ENCODE data around the gene TRIM8.
"Not testable (repeated sequence)": the region's sequence is repeated elsewhere in the genome, so short reads cannot be mapped to it uniquely, and the experiment has no call there.

Gene TRIM8

DNA sequence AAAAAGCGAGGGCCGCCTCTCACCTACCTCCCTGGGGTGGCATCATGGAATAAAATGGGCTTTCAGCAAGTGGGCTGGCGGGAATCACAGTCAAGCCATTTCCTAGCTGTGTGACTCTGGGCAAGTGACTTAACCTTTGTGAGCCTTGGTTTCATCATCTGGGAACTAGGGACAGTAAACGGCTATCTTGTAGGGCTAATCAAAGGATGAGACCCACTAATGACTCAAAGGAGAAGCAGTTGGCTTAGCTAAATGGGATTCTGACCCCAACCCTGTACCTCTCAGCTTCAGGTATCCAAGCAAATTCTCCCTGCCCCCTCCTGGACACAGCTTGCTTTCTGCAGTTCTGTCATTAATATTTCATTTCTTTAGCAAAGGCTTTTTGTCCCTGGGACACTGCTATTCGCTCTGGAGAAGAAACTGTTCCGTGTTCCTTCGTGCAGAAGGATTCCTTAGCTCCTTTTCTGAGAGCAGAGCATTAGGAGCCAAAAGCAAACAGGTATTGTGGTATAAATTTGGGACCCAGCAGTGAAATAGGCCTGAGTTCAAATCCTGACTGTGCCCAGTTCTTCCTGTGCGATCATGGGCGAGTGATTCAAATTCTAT, 25.9 kb downstream of the TRIM8 start:
- no peak for DNase-seq (ENCODE audit: low spot score)

DNA sequence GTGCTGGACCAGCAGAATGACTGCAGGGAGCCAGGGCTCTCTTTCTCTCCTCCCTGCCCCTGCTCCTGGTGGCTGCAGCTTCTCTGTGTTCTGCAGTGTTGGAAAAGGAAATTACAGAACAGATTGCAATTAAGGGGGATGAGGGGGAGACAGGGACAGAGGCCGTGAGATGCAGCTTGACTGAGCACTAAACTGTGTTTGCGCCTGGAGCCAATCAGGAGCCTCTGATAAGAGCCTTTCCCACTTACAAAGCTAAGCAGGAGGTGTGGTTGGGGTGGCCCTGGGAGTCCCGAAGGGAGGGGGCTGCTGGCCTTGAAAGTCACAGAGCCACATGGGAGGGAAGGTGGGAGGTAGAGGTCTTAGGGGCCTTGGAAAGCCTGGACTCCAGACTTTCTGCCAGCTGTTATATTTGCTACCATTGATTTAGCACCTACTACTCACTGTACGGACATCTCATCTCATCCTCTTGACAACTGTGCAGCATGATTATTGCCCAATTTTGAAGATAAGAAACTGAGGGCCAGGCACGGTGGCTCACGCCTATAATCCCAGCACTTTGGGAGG, 26.7 kb downstream of the TRIM8 start:
- no peak for DNase-seq (ENCODE audit: low spot score)

DNA sequence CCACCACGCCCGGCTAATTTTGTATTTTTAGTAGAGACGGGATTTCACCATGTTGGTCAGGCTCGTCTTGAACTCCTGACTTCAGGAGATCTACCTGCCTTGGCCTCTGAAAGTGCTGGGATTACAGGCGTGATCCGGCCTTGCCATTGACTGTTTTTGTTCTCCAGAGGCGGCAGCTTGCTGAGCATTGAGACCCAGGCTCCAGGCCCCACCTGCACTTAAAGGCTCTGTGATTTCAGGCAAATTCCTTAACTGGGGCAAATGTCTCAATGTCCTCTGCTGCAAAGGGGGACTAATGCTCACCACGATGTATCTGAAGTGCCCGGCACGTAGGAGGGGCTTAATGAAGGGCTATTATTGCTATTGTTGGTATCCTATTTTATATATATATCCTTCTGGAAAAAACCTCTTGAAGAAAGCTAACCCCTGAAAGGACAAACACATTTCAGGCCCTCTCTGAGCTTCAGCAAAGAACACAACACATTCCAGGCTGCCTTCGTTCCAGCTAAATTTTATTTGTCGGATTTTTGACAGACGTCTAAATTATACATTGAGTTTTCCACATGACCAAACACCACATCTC, 29.0 kb downstream of the TRIM8 start:
- DNase-seq (ENCODE audit: low spot score): no peak

DNA sequence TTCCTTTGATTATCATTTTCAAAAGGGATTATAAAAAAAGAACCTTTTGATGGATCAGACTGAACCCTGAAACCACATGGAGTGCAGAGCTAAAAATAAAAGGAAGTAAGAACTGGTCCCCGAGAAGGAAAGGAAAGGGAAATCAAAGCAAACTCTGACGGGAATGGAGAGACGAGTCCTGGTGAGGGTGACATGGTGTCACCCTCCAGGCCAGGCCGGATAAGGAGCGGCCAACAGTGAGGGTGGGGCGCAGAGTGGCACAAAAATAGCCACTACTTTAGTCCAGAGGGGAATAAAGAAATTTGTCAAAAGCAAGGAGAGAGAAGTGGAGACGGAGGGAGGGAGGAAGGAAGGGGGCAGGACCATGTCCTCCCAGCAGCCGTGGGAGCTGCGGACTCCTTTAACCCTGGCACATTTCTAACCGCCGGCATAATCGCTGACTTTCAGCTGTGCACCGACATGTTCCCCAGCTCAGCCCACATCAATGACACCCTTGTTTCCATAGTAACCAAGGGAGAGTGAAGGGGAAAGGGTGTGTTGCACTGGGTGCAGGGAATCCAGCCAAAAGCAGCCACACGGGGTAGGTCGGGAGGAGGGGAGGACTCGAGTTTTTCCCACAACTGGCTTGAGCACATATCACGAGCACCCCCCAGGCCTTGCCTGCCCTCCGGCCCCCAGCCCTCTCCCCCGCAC, 29.7 kb downstream of the TRIM8 start:
- peak; percentile 85 for DNase-seq (ENCODE audit: low spot score)

DNA sequence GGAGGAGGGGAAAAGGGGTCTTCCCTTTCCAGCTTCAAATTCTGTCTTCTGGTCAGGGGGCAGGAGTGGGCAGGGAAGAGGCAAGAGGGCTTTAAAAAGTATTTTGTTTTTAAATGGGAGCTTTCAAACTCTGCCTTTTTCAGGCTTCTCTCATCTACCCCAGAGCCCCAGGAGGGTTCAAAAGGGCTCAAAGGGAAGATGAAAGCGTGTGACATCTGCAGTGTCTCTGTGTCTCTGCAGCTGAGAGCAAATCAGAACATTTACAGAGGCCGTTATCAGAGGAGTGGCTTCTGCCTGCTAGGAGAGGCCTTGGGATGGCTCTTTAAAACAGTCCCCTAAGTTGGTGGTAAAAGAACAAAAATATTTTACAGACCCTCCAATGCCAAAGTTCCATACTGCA, 30.3 kb downstream of the TRIM8 start:
- DNase-seq (ENCODE audit: low spot score): peak; percentile 54

DNA sequence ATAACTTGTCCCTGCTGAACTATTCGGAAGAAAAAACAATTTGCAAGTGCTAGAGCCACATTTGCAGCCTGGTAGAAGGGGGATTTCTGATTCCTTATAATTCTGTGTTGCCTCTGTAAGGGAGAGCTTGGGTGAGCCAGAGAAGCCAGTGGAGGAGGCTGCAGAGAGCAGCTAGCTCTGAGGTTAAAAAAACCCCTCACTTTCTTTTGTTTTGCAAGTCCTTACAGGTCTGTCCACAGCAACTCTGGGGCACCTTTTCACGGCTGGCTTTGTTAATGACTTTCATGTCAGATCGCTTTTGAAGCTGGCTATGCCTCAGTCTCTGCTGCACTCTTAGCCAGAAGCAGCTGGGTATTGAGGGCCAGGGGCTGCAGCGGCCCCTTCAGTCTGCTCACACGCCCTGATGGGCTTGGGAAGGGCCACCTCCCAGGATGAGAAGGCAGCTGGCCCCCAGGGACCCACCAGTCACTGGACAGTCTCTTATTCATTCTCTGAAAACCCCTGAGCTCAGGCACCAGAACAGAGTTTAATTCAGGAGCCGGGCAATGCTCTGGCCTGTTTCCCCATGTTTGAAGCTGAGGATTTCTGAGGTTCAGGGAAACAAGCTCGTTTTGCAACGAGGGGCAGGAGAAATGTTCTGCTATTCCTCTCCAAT, 30.9 kb downstream of the TRIM8 start:
- DNase-seq (ENCODE audit: low spot score): no peak

DNA sequence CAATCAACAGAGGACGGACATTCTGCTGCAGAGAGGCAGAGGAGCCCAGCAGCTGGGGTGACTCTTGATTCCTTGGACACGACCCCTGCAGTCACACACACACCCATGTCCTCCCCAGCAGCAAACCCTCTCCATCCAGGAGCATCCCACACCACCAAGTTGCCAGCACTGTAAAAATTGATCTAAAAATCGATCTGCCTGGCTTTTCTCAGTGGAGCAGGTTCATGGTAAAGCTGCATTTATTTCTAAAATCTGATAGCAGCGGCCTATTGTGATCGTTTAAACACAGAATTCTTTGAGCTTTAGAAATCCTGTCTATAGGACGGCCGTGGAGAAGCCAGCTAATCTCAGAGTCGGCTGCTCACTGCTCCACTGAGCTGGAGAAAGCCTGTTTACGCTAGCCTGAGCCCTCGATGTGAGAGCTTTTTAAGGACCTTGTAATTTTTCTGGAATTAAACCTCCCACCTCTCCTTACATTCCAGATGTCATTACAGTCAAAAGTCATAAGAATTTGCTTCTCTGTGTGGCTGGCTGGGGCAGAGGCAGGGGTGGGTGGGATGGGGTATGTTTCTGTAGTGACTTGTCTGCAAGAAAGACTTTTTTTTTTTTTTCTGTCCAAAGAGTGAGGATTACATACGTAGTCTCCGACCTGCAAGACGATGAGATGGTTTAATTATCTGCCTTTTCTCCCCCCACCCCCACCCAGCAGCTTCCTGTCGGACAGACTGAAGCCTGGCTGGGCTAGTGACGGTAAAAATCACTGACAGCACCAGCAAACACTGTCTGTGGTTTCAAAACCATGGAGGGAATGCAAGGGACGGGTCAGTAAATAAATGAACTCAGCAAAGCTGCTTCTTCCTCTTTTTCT, 31.6 kb downstream of the TRIM8 start:
- no peak for DNase-seq (ENCODE audit: low spot score)

DNA sequence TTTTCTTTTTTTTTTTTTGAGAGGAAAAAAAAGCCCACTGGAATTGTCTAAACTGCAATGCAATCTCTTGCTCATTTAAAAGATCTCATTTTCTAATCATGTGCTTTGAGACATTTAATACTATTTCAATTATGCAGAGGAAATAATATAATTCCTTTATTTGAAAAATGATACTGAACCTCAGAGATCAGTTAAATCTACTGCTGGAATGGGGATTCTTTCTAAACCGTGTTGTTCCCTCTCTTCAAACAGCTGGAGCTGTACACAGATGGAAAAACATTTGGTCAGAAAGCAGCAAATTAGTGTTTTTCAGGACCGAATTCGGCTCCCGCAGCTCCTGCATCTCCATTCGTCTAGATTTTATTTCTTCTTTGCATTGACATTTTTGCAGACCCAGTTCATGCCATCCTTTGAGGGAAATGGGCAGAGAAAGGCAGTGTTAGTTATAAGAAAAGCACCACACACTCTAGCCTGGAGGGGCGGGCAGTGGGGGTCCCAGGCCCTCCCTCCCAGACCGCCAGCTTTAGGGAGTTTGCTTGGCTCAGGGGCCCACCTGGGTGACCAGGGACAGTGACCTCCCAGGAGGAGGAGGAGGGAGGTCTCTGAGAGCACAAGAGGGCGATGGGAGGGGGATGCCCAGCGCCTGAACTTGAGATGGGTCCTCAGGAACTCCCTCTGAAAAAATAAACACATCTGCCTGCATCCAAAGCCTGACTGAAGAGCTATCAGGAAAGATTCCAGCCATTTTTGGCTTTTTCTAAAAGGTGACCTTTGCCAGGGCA, 32.4 kb downstream of the TRIM8 start:
- DNase-seq (ENCODE audit: low spot score): no peak

DNA sequence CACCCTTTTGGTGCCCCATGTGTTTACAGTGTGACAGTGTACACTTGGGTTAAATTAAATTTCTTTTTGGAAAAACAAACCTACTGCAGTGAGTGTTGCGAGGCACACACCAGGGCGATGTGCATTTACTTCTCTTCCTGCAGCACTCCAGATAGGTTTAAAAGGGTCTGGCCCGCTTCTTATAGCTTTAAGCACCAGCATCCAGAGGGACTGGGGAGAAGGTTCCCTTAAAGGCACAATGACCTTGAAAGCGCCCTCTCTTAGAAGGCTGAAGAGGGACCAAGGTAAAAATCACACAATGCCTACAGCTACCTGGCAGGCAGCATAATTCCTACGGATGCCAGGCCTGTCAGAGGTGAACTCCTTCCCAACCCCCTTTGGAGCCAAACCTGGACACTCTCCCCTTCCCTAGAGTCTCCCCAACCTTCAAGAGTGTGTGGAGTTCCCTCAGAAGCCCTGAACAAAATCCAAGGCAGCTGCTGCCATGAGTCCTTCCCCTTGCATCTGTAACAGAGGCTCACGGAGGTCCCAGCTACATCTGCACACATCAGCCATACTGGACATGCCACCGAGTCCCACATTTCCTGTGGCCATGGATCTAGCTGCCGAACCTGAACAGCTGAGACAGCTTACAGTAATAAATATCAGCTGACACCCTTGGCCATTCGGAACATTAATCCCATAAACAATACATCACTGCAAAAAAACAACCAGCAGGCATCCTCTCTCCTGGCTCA, 33.2 kb downstream of the TRIM8 start:
- no peak for DNase-seq (ENCODE audit: low spot score)

DNA sequence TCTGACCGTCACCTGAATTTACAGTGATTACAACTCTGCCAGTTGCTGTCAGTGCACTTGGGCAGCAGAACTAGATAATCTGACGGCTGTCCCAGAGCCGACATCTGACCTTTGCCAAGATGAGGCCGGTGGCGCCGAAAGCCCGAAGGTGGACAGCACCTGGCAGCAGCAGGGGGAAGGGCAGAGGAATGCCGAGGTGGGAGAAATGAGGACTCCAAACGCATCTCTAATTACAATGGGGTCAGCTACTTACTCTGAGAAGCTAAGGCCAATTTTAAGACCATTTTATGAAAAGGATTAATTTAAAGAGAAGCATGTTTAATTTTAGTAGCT, 33.8 kb downstream of the TRIM8 start:
- DNase-seq (ENCODE audit: low spot score): no peak

DNA sequence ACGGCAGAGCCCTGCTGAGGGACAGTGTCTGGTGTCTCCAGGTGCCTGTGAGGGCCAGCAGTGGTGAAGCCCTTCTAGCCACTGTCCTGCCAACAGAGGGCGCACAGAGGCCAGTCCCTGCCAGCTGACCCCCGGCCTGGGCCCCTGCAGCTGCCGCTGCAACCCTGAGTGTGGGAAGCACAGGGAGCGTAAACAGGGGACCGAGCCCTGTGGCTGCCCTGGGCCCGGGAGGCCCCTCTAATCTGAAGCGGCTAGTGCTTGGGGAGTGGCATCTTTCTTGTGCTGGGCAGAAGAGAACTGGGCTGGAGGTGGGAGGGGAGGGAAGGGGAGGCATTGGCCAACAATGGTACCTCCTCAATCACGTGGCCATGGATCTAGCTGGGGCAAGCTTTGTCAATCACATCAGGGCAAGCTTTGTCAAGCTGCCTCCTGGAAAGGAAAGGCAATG, 34.6 kb downstream of the TRIM8 start:
- DNase-seq (ENCODE audit: low spot score): no peak

DNA sequence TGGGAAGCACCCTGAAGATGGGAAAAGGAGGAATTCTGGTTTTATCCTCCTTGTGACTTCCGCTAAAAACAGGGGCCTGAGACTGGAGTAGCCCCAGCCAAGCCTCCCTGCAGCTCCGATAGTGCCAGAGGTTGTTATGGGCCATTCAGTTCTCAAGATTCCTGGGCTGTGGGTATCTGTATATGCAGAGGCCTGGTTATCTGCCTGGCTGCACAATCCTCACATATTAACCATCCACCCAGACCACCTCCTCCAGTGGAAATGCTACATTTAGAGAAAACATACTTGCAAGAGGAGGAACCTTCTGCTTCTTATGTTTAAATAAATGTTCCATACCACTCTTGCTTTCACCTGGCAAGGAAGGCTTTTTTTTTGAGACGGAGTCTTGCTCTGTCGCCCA, 35.3 kb downstream of the TRIM8 start:
- no peak for DNase-seq (ENCODE audit: low spot score)

DNA sequence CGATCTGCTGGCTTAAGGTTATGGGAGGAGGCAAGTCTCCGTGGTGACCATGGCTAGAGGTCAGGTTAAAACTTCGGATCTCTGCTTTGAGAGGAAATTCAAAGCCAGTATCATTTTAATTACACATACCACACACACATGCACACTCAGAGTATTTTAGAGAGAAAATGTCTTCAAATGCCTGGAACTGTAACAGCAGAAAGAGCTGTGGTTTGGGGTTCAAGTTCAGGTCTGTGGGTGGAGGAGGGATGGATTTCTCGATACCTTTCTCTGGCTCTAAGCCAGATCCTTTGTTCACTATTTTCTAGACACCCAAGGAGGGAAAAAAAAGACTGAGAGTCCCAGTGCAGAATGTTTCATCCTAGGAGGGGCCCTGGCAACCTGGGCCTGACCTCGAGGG, 37.4 kb downstream of the TRIM8 start:
- no peak for DNase-seq (ENCODE audit: low spot score)

DNA sequence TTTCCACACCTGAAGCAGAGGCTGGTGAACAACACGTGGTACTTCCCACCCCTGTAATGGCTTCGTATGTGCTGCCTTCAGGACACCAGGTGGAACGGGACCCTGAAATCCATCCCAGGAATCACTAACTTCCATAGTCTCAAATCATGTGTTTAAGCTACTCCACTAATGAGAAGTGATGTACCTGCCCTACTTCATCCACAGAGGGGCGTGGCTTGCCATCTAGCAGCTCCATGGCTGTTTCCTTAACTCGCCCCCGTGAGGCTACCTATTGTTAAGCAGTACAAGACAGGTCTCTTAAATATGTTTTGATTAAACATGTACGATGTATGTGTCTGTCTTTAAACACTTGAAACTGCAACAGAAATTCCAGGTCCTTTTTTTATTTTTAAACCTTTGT, 38.1 kb downstream of the TRIM8 start:
- peak; percentile 27 for DNase-seq (ENCODE audit: low spot score)

DNA sequence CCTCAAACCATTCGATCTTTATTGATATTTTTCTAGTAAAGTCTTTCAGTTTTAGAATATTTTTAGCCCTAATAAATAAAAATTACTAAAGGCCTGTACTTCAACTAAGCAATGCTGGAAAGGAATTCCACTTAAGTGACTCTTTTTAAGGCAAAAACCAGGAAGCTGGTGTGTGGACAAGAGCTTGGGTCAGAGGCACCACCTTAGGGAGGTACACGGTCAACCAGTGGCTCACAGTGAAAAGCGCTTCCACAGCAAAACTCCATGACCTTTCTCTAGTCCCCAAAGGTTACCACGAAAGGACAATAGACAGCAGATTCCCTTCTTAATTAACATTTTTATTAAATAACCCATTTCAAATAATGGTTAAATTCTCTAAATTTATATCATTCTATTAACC, 38.7 kb downstream of the TRIM8 start:
- DNase-seq (ENCODE audit: low spot score): no peak

DNA sequence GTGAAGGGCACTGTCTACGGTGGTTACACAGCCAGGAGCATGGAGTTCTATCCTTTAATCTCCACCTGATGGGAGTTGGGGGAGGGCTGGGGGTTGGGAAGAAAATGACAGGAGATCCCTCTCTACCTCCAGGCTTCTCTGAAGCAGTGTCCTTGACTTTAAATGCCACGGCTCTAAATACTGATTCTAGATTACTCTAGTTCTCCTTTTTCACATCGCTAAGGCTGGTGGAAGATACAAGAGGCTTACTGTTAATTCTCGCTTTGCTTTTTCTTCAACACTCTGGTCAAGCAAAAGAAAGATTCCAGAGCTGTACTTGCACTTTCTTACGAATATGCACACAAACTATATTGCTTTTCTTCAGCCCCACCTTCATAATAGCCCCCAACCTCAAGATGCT, 39.5 kb downstream of the TRIM8 start:
- DNase-seq (ENCODE audit: low spot score): no peak

DNA sequence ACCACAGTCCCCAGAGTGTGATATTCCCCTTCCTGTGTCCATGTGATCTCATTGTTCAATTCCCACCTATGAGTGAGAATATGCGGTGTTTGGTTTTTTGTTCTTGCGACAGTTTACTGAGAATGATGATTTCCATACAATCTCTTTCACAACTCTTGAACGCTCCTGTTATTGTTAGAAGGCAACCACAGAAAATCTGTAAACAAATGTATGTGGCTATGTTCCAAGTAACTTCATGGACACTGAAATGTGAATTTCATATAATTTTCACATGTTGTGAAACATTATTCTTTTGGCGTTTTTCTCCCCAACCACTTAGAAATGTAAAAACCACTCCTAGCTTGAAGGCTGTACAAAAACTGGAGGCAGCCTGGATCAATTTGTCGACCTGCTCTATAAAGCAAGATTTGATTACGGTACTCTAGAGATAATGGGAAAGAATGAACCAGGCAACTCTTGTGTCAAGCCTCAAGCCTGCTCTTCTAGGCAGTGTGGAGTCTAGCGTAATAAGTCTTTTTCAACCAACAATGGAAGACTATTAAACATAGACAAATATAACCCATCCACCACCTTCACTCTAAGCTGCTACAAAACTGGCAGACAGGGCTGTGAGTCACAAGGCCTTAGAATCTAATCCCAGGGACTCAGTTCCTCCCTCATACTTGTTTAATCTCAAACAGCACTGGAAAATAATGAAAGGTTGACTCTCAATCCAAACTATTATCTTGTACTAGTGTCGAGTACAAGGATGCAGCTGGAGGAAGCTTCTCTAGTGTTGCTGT, 47.2 kb downstream of the TRIM8 start:
- DNase-seq (ENCODE audit: low spot score): no peak

DNA sequence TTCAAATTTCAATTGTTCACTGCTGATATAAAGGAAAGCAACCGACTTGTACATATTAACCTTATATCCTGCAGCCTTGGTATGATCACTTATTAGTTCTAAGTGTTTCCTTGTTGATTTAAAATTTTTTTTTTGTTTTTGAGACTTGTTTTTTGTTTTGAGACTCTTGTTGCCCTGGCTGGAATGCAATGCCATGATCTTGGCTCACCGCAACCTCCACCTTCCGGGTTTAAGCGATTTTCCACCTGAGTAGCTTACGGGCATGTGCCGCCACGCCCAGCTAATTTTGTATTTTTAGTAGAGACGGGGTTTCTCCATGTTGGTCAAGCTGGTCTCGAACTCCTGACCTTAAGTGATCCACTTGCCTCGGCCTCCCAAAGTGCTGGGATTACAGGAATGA, 51.1 kb downstream of the TRIM8 start:
- not testable (repeated sequence) for DNase-seq (ENCODE audit: low spot score)

DNA sequence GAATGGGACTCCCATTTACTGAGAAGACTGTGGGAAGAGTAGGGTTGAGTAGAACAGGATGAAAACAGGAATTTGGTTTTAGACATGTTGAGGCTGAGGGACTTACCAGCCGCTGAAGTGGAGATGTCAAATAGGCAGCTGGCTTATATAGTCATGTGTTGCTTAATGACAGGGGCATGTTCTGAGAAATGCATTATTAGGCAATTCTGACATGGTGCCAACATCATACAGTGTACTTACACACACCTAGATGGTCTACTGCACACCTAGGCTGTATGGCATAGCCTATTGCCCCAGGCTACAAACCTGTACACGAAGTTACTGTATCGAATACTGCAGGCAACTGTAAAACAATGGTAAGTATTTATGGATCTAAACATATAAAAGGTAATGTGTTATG, 52.5 kb downstream of the TRIM8 start:
- no peak for DNase-seq (ENCODE audit: low spot score)

DNA sequence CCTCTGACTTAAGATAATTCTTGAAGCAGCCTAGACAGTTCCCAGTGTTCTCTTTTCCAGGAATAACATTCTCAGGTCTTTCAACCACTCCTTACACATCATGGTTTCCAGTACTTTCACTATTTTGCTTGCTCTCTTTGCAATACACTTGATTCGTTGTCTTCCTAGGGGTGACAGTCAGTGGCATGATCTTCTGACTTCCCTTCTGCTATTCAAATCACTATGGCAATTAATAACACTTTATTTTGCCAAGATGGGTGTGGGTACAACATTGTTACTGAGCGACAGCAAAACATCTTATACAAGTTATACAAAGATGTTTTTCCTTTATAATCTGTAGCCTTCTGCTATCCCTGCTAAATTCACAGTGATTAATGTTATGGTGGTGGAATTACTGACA, 54.6 kb downstream of the TRIM8 start:
- DNase-seq (ENCODE audit: low spot score): no peak

Data from CD4-positive, alpha-beta T cell treated with Interleukin-6 at 100 ng/mL for 8 hours (primary cell).